ENCODE measurements around the gene CCT8. TPM values are rescaled to one million over a fixed set of nuclear protein-coding genes. Genes with fewer than 3 reads are reported as not detected.
A peak's percentile ranks its signal among the peaks of the same experiment; 100 is the strongest.
"Not testable (repeated sequence)": the region's sequence is repeated elsewhere in the genome, so short reads cannot be mapped to it uniquely, and the experiment has no call there.

CCT8 gene
- total RNA-seq, 2 donors from 2014 or later, result 285 to 355 TPM

GRCh38 chr21:29024474-29025327 is 48.7 kb downstream of the CCT8 start, which contains the start of gene USP16:
Gene USP16 (plus strand): TSS chr21:29024668. CDS start chr21:29027914, 3,246 bp downstream.
- DNase-seq (peak; percentile 92 to 93), ATAC-seq (replicated peaks in 1 of 2) (peak; percentile 93 to 95)
- Mint-ChIP-seq H3K36me3 (ENCODE audit: insufficient read depth in 2 of 2) (peaks cover 0 to 12% of the 10 kb centered on the region in 2 donors), H3K9me3 (no peaks in the 10 kb centered on the region), H3K27me3 (ENCODE audit: low read depth) (no peaks in the 10 kb centered on the region), H3K27ac (peak within 1 kb of the TSS; percentile 97), H3K4me1 (ENCODE audit: low read depth) (peaks cover 68% of the 10 kb centered on the region), H3K4me3 (peak within 1 kb of the TSS; percentile 91 to 100)

GRCh38 chr21:29022166-29022565 is 51.3 kb downstream of the CCT8 start:
- peaks cover 5% of the 10 kb centered on the region in 2 donors for H3K36me3 Mint-ChIP-seq (ENCODE audit: insufficient read depth in 2 of 2)
- DNase-seq, result peak in 1 of 2 donors; percentile 12
- ATAC-seq (replicated peaks in 1 of 2), result no peak
- H3K9me3 Mint-ChIP-seq, result no peaks in the 10 kb centered on the region
- H3K27me3 Mint-ChIP-seq (ENCODE audit: low read depth), result no peaks in the 10 kb centered on the region
- peak overlapping the region; percentile 46 to 50 for H3K4me3 Mint-ChIP-seq
- peaks cover 68% of the 10 kb centered on the region for H3K4me1 Mint-ChIP-seq (ENCODE audit: low read depth)
- peak overlapping the region; percentile 76 for H3K27ac Mint-ChIP-seq

GRCh38 chr21:29018540-29018939 is 54.9 kb downstream of the CCT8 start:
- ATAC-seq (replicated peaks in 1 of 2) (peak; percentile 6 to 18), DNase-seq (no peak)
- Mint-ChIP-seq H3K9me3 (no peaks in the 10 kb centered on the region), H3K4me3 (peak overlapping the region; percentile 91 to 94), H3K4me1 (ENCODE audit: low read depth) (peaks cover 38% of the 10 kb centered on the region), H3K27ac (peak overlapping the region; percentile 97), H3K36me3 (ENCODE audit: insufficient read depth in 2 of 2) (peaks cover 0 to 5% of the 10 kb centered on the region in 2 donors), H3K27me3 (ENCODE audit: low read depth) (no peaks in the 10 kb centered on the region)

GRCh38 chr21:29017639-29018237 is 55.7 kb downstream of the CCT8 start:
- peaks cover 0 to 5% of the 10 kb centered on the region in 2 donors for H3K36me3 Mint-ChIP-seq (ENCODE audit: insufficient read depth in 2 of 2)
- ATAC-seq (replicated peaks in 1 of 2), result no peak
- peaks cover 33% of the 10 kb centered on the region for H3K4me1 Mint-ChIP-seq (ENCODE audit: low read depth)
- H3K9me3 Mint-ChIP-seq, result no peaks in the 10 kb centered on the region
- H3K27me3 Mint-ChIP-seq (ENCODE audit: low read depth), result no peaks in the 10 kb centered on the region
- peak overlapping the region; percentile 92 for H3K27ac Mint-ChIP-seq
- no peak for DNase-seq
- H3K4me3 Mint-ChIP-seq, result peak overlapping the region; percentile 91 to 94

- not testable (repeated sequence) for ATAC-seq (replicated peaks in 1 of 2); H3K27ac Mint-ChIP-seq; H3K27me3 Mint-ChIP-seq (ENCODE audit: low read depth); H3K9me3 Mint-ChIP-seq; H3K4me1 Mint-ChIP-seq (ENCODE audit: low read depth); H3K4me3 Mint-ChIP-seq; DNase-seq; H3K36me3 Mint-ChIP-seq (ENCODE audit: insufficient read depth in 2 of 2)
These were observed 62.2 kb downstream of the CCT8 start for GRCh38 chr21:29011236-29011635.

- Mint-ChIP-seq H3K4me1 (ENCODE audit: low read depth) (peaks cover 11% of the 10 kb centered on the region), H3K36me3 (ENCODE audit: insufficient read depth in 2 of 2) (peaks cover 0 to 2% of the 10 kb centered on the region in 2 donors), H3K9me3 (no peaks in the 10 kb centered on the region), H3K27me3 (ENCODE audit: low read depth) (no peaks in the 10 kb centered on the region), H3K4me3 (no peak overlapping the region), H3K27ac (no peak overlapping the region)
- no peak for DNase-seq
- ATAC-seq (replicated peaks in 1 of 2), result no peak
These were observed 65.1 kb downstream of the CCT8 start for GRCh38 chr21:29008367-29008766.

GRCh38 chr21:29007810-29008209 is 65.6 kb downstream of the CCT8 start:
- peaks cover 11% of the 10 kb centered on the region for H3K4me1 Mint-ChIP-seq (ENCODE audit: low read depth)
- ATAC-seq (replicated peaks in 1 of 2) (no peak), DNase-seq (no peak)
- no peaks in the 10 kb centered on the region for H3K27me3 Mint-ChIP-seq (ENCODE audit: low read depth)
- peak overlapping the region; percentile 58 for H3K27ac Mint-ChIP-seq
- H3K9me3 Mint-ChIP-seq, result no peaks in the 10 kb centered on the region
- H3K36me3 Mint-ChIP-seq (ENCODE audit: insufficient read depth in 2 of 2), result peaks cover 0 to 3% of the 10 kb centered on the region in 2 donors
- H3K4me3 Mint-ChIP-seq, result no peak overlapping the region

- DNase-seq (no peak), ATAC-seq (replicated peaks in 1 of 2) (no peak)
- H3K9me3 Mint-ChIP-seq, result no peaks in the 10 kb centered on the region
- H3K4me1 Mint-ChIP-seq (ENCODE audit: low read depth), result peaks cover 11% of the 10 kb centered on the region
- no peak overlapping the region for H3K4me3 Mint-ChIP-seq
- peaks cover 0 to 5% of the 10 kb centered on the region in 2 donors for H3K36me3 Mint-ChIP-seq (ENCODE audit: insufficient read depth in 2 of 2)
- H3K27me3 Mint-ChIP-seq (ENCODE audit: low read depth), result no peaks in the 10 kb centered on the region
- H3K27ac Mint-ChIP-seq, result no peak overlapping the region
These were observed 66.3 kb downstream of the CCT8 start for GRCh38 chr21:29007135-29007534.

Other genes starting within 250 kb of the CCT8 start
- 10 to 100 TPM; 25.9 to 28.2 TPM for gene LTN1, start 80.8 kb downstream of the CCT8 start, total RNA-seq
- gene RWDD2B, start 54.3 kb downstream of the CCT8 start, total RNA-seq, result 10 to 100 TPM; 17.9 to 18.5 TPM
- 10 to 100 TPM; 46.4 to 47.0 TPM for gene USP16, start 49.0 kb downstream of the CCT8 start, total RNA-seq
- 10 to 100 TPM in 1 of 2 donors, 1 to 10 TPM in 1; 9.6 to 10.3 TPM for gene MAP3K7CL, start 57.0 kb upstream of the CCT8 start, total RNA-seq
- 10 to 100 TPM; 31.3 to 44.3 TPM for gene BACH1, start 225.3 kb upstream of the CCT8 start, total RNA-seq

Data from activated T-cell treated with anti-CD3 and anti-CD28 coated beads, Interleukin-2, amount 50 U/mL, for 72 hours (primary cell).